Neuronal stem cell (in vitro differentiated cells): ENCODE data around the gene SMAP2.

ENCODE experiments used
- DNase-seq: peaks from one replicate; pipeline ENCODE4 v3.0.0-alpha.2; 2013; ENCODE audit warnings: low spot score
- H2AFZ ChIP-seq: one replicate; pipeline ENCODE4 v1.6.1; 2013; ENCODE audit warnings: mild to moderate bottlenecking, low read length, inconsistent platforms
- H2AK5ac ChIP-seq: 2 replicates; pipeline ENCODE4 v1.6.1; 2013; ENCODE audit warnings: low read depth, mild to moderate bottlenecking, inconsistent platforms, low read length, moderate library complexity, mixed read lengths
- H2BK120ac ChIP-seq: 2 replicates; pipeline ENCODE4 v1.6.1; 2013; ENCODE audit warnings: low read depth, mild to moderate bottlenecking, inconsistent platforms, low read length, moderate library complexity, mixed read lengths
- H2BK12ac ChIP-seq: one replicate; pipeline ENCODE4 v1.6.1; 2013; ENCODE audit warnings: low read length, inconsistent platforms
- H2BK15ac ChIP-seq: 2 replicates; pipeline ENCODE4 v1.6.1; 2013; ENCODE audit warnings: mild to moderate bottlenecking, low read length, inconsistent platforms, mixed read lengths
- H2BK5ac ChIP-seq: one replicate; pipeline ENCODE4 v1.6.1; 2013; ENCODE audit warnings: inconsistent platforms, mild to moderate bottlenecking, low read length, moderate library complexity
- H3K14ac ChIP-seq: one replicate; pipeline ENCODE4 v1.6.1; 2013; ENCODE audit warnings: low read length, inconsistent platforms
- H3K18ac ChIP-seq: 2 replicates; pipeline ENCODE4 v1.6.1; 2013; ENCODE audit warnings: low read length, inconsistent platforms
- H3K23ac ChIP-seq: 2 replicates; pipeline ENCODE4 v1.6.1; 2013; ENCODE audit warnings: low read depth, mild to moderate bottlenecking, mixed read lengths, low read length, inconsistent platforms; ENCODE audit not compliant: poor library complexity
- H3K27ac ChIP-seq: replicated peaks from 3 replicates; pipeline ENCODE4 v1.5.1; 2013; ENCODE audit warnings: low read length, inconsistent platforms
- H3K27me3 ChIP-seq, 3 experiments: 2 replicates each; pipeline ENCODE4 v1.6.1; 2013; ENCODE audit warnings: low read length in 3 of 3, mild to moderate bottlenecking in 2 of 3, inconsistent platforms in 1 of 3, low read depth in 1 of 3, mixed read lengths in 1 of 3, moderate library complexity in 1 of 3; ENCODE audit not compliant: control insufficient read depth in 3 of 3, insufficient read depth in 3 of 3
- H3K36me3 ChIP-seq, 2 donors: replicated peaks in 1 of 2; 2 replicates each; pipeline ENCODE4 v1.6.1; 2013; ENCODE audit warnings: low read length in 2 of 2; ENCODE audit not compliant: control insufficient read depth in 2 of 2, insufficient read depth in 2 of 2
- H3K4ac ChIP-seq: 2 replicates; pipeline ENCODE4 v1.6.1; 2013; ENCODE audit warnings: inconsistent platforms, mild to moderate bottlenecking, low read length, moderate library complexity
- H3K4me1 ChIP-seq, 2 donors: 1 replicate in 1 of 2; 2 replicates in 1 of 2; pipeline ENCODE4 v1.6.1; 2013; ENCODE audit warnings: low read length in 2 of 2, low read depth in 1 of 2; ENCODE audit not compliant: control insufficient read depth in 2 of 2, insufficient read depth in 1 of 2
- H3K4me2 ChIP-seq: one replicate; pipeline ENCODE4 v1.6.1; 2013; ENCODE audit warnings: mild to moderate bottlenecking, low read length, inconsistent platforms; ENCODE audit not compliant: insufficient read depth, poor library complexity, severe bottlenecking
- H3K4me3 ChIP-seq, 2 donors: 2 replicates each; pipeline ENCODE4 v1.5.1; 2013; ENCODE audit warnings: low read length in 2 of 2, mild to moderate bottlenecking in 2 of 2, inconsistent platforms in 1 of 2, moderate library complexity in 1 of 2
- H3K79me1 ChIP-seq: one replicate; pipeline ENCODE4 v1.6.1; 2013; ENCODE audit warnings: low read depth, mild to moderate bottlenecking, inconsistent platforms, low read length, moderate library complexity
- H3K9ac ChIP-seq: one replicate; pipeline ENCODE4 v1.6.1; 2013; ENCODE audit warnings: mild to moderate bottlenecking, low read depth, low read length, inconsistent platforms; ENCODE audit not compliant: poor library complexity
- H3K9me3 ChIP-seq, 2 donors: replicated peaks in 1 of 2; 2 replicates each; pipeline versions ENCODE3 to v1.6.1; 2013; ENCODE audit warnings: low read length in 2 of 2, mild to moderate bottlenecking in 2 of 2, inconsistent platforms in 1 of 2, low read depth in 1 of 2, mixed read lengths in 1 of 2, moderate library complexity in 1 of 2; ENCODE audit not compliant: control insufficient read depth in 2 of 2, insufficient read depth in 1 of 2
- H4K8ac ChIP-seq: one replicate; pipeline ENCODE4 v1.6.1; 2013; ENCODE audit warnings: low read depth, mild to moderate bottlenecking, inconsistent platforms, low read length, moderate library complexity
- H4K91ac ChIP-seq: one replicate; pipeline ENCODE4 v1.6.1; 2013; ENCODE audit warnings: low read length, low read depth, mild to moderate bottlenecking, inconsistent platforms; ENCODE audit not compliant: poor library complexity
- WGBS, 2 donors: extraction: QIAGEN DNeasy Blood & Tissue Kit; methylation state at CpG; one replicate each; pipeline ENCODE4 v1.1.7; 2013; ENCODE audit warnings: missing lambda C conversion rate in 2 of 2, mixed read lengths in 1 of 2; ENCODE audit not compliant: insufficient read length in 2 of 2, insufficient replicate concordance in 1 of 2; ENCODE audit errors: extremely low coverage in 2 of 2; 5-methylcytosine and 5-hydroxymethylcytosine counted together

Gene SMAP2

GRCh38 chr1:40393173-40393572 lies 19.6 kb downstream of the SMAP2 start:
- no peak for DNase-seq
- no peak overlapping the region for H3K4me2 ChIP-seq
- H2AFZ ChIP-seq = no peak overlapping the region
- no peak overlapping the region for H3K4me3 ChIP-seq
- H3K27me3 ChIP-seq = no peaks in the 10 kb centered on the region
- no peak overlapping the region for H3K4ac ChIP-seq
- H3K9ac ChIP-seq = no peak overlapping the region
- no peak overlapping the region for H3K14ac ChIP-seq
- no peak overlapping the region for H2BK120ac ChIP-seq
- peaks cover 0 to 13% of the 10 kb centered on the region in 2 donors for H3K4me1 ChIP-seq
- no peak overlapping the region for H2BK15ac ChIP-seq
- H4K8ac ChIP-seq = no peak overlapping the region
- WGBS, 2 donors = no CpG with 5 or more reads among the region's 3 CpGs
- no peaks in the 10 kb centered on the region for H3K9me3 ChIP-seq
- no peak overlapping the region for H3K27ac ChIP-seq
- no peak overlapping the region for H2BK12ac ChIP-seq
- H3K79me1 ChIP-seq = no peaks in the 10 kb centered on the region
- H4K91ac ChIP-seq = no peak overlapping the region
- H3K18ac ChIP-seq = no peak overlapping the region
- no peak overlapping the region for H2AK5ac ChIP-seq
- H3K23ac ChIP-seq = no peak overlapping the region
- H2BK5ac ChIP-seq = no peak overlapping the region
- peaks cover 0 to 2% of the 10 kb centered on the region in 2 donors for H3K36me3 ChIP-seq

GRCh38 chr1:40394491-40395172 lies 21.1 kb downstream of the SMAP2 start:
- Histone ChIP-seq H2AK5ac (no peak overlapping the region), H4K91ac (no peak overlapping the region), H2AFZ (no peak overlapping the region), H3K27ac (no peak overlapping the region), H2BK120ac (no peak overlapping the region), H3K36me3 (no peaks in the 10 kb centered on the region), H3K9ac (no peak overlapping the region), H3K4me2 (no peak overlapping the region), H3K27me3 (no peaks in the 10 kb centered on the region), H2BK5ac (no peak overlapping the region), H2BK15ac (no peak overlapping the region), H3K79me1 (no peaks in the 10 kb centered on the region), H3K9me3 (no peaks in the 10 kb centered on the region), H3K4me3 (no peak overlapping the region), H2BK12ac (no peak overlapping the region), H3K18ac (no peak overlapping the region), H4K8ac (no peak overlapping the region), H3K4me1 (peaks cover 0 to 9% of the 10 kb centered on the region in 2 donors), H3K23ac (no peak overlapping the region), H3K4ac (no peak overlapping the region), H3K14ac (no peak overlapping the region)
- no peak for DNase-seq
- WGBS, 2 donors = no CpG with 5 or more reads among the region's 3 CpGs

- Histone ChIP-seq H2AFZ (no peak overlapping the region), H3K4me2 (no peak overlapping the region), H4K8ac (no peak overlapping the region), H2AK5ac (no peak overlapping the region), H3K4me3 (no peak overlapping the region), H4K91ac (no peak overlapping the region), H3K4me1 (peaks cover 0 to 5% of the 10 kb centered on the region in 2 donors), H2BK15ac (no peak overlapping the region), H3K9ac (no peak overlapping the region), H3K4ac (no peak overlapping the region), H2BK12ac (no peak overlapping the region), H3K14ac (no peak overlapping the region), H3K27ac (no peak overlapping the region), H3K9me3 (no peaks in the 10 kb centered on the region), H2BK120ac (no peak overlapping the region), H3K27me3 (no peaks in the 10 kb centered on the region), H3K18ac (no peak overlapping the region), H3K23ac (no peak overlapping the region), H3K36me3 (no peaks in the 10 kb centered on the region), H3K79me1 (no peaks in the 10 kb centered on the region), H2BK5ac (no peak overlapping the region)
- no CpG with 5 or more reads among the region's 3 CpGs for WGBS, 2 donors
- DNase-seq = no peak
Observed at GRCh38 chr1:40395190-40396175, 22.0 kb downstream of the SMAP2 start.

GRCh38 chr1:40396420-40396819 lies 22.9 kb downstream of the SMAP2 start:
- no CpG with 5 or more reads among the region's 1 CpG for WGBS, 2 donors
- Histone ChIP-seq H2BK5ac (no peak overlapping the region), H2AK5ac (no peak overlapping the region), H3K4me2 (no peak overlapping the region), H3K18ac (no peak overlapping the region), H3K23ac (no peak overlapping the region), H4K8ac (no peak overlapping the region), H3K4me3 (no peak overlapping the region), H2AFZ (no peak overlapping the region), H4K91ac (no peak overlapping the region), H3K4me1 (peaks cover 0 to 5% of the 10 kb centered on the region in 2 donors), H3K36me3 (no peaks in the 10 kb centered on the region), H3K27ac (no peak overlapping the region), H3K27me3 (no peaks in the 10 kb centered on the region), H3K14ac (no peak overlapping the region), H2BK15ac (no peak overlapping the region), H2BK120ac (no peak overlapping the region), H3K9me3 (no peaks in the 10 kb centered on the region), H3K4ac (no peak overlapping the region), H3K79me1 (no peaks in the 10 kb centered on the region), H2BK12ac (no peak overlapping the region), H3K9ac (no peak overlapping the region)
- no peak for DNase-seq
